GM12801 (cell line): ENCODE results near the gene MAN2A1.

Source experiments
- CTCF ChIP-seq: IDR thresholded peaks from one replicate; pipeline ENCODE4 v1.5.1; 2011; ENCODE audit warnings: control low read depth; ENCODE audit not compliant: insufficient read length; ENCODE audit errors: extremely low read depth

MAN2A1 gene

GRCh38 chr5:109701252-109701651, 11.5 kb downstream of the MAN2A1 start:
- TF ChIP-seq CTCF, result no peak

GRCh38 chr5:109701792-109702191, 12.1 kb downstream of the MAN2A1 start:
- TF ChIP-seq CTCF, result no peak

GRCh38 chr5:109703166-109703565, 13.4 kb downstream of the MAN2A1 start:
- no peak for TF ChIP-seq CTCF

- TF ChIP-seq CTCF, result no peak
Measured at GRCh38 chr5:109703829-109704228, 14.1 kb downstream of the MAN2A1 start.

- TF ChIP-seq CTCF, result no peak
Measured at GRCh38 chr5:109704282-109704952, 14.7 kb downstream of the MAN2A1 start.

GRCh38 chr5:109705596-109705995, 15.9 kb downstream of the MAN2A1 start:
- no peak for TF ChIP-seq CTCF

- TF ChIP-seq CTCF, result no peak
Measured at GRCh38 chr5:109706095-109706494, 16.4 kb downstream of the MAN2A1 start.
